Hematopoietic multipotent progenitor cell treated with erythropoietin and hydrocortisone succinate and interleukin-3 and kit ligand, for 15 days (in vitro differentiated cells): ENCODE results near the gene FLNB.

ENCODE experiments used
- DNase-seq: peaks from one replicate; pipeline ENCODE4 v3.0.0-alpha.2; 2015; ENCODE audit warnings: low spot score

FLNB gene

GRCh38 chr3:58106640-58107039, 98.4 kb downstream of the FLNB start:
- no peak for DNase-seq

- DNase-seq = no peak
These were observed 99.4 kb downstream of the FLNB start for GRCh38 chr3:58107597-58107996.

GRCh38 chr3:58109752-58110151, 101.5 kb downstream of the FLNB start:
- no peak for DNase-seq

GRCh38 chr3:58111513-58112184, 103.4 kb downstream of the FLNB start:
- DNase-seq = no peak

- no peak for DNase-seq
These were observed 103.9 kb downstream of the FLNB start for GRCh38 chr3:58112185-58112535.

GRCh38 chr3:58115175-58115574, 107.0 kb downstream of the FLNB start:
- no peak for DNase-seq

- no peak for DNase-seq
These were observed 108.1 kb downstream of the FLNB start for GRCh38 chr3:58116161-58116955.

GRCh38 chr3:58116985-58117384, 108.8 kb downstream of the FLNB start:
- DNase-seq = no peak

GRCh38 chr3:58117561-58118181, 109.4 kb downstream of the FLNB start:
- no peak for DNase-seq

- DNase-seq = no peak
These were observed 111.0 kb downstream of the FLNB start for GRCh38 chr3:58119186-58119585.

GRCh38 chr3:58120075-58120812, 112.0 kb downstream of the FLNB start:
- DNase-seq = no peak

GRCh38 chr3:58121183-58121582, 113.0 kb downstream of the FLNB start:
- DNase-seq = no peak

- DNase-seq = no peak
These were observed 114.9 kb downstream of the FLNB start for GRCh38 chr3:58122936-58123700.

- no peak for DNase-seq
These were observed 116.2 kb downstream of the FLNB start for GRCh38 chr3:58124387-58124786.

- no peak for DNase-seq
These were observed 121.0 kb downstream of the FLNB start for GRCh38 chr3:58129041-58129770.

- no peak for DNase-seq
These were observed 122.4 kb downstream of the FLNB start for GRCh38 chr3:58130591-58130990.

GRCh38 chr3:58131101-58131825, 123.0 kb downstream of the FLNB start:
- DNase-seq = no peak

GRCh38 chr3:58132850-58133249, 124.6 kb downstream of the FLNB start:
- no peak for DNase-seq

GRCh38 chr3:58134468-58134867, 126.2 kb downstream of the FLNB start:
- no peak for DNase-seq
